MM.1S (cell line): ENCODE measurements around the gene DHH.

ENCODE experiments used
- CTCF ChIP-seq: fragments of 300-600 bp; sonication (generic); IDR thresholded peaks from 2 replicates; pipeline ENCODE4 v1.5.1; 2016; ENCODE audit warnings: antibody characterized with exemption, low read length, mixed read lengths
- EZH2phosphoT487 ChIP-seq: fragments of 300-600 bp; sonication (generic); IDR thresholded peaks from 2 replicates; pipeline ENCODE4 v1.6.1; 2018; ENCODE audit warnings: antibody characterized with exemption, low read length

- TF ChIP-seq CTCF: no peak
- TF ChIP-seq EZH2phosphoT487: no peak
These were observed 51.4 kb downstream of the DHH start for GRCh38 chr12:49043241-49043640.
